Measurements from ENCODE around the gene NFKBIB.
"Not testable (repeated sequence)": the region's sequence is repeated elsewhere in the genome, so short reads cannot be mapped to it uniquely, and the experiment has no call there.

Gene NFKBIB

GRCh38 chr19:38875656-38876395, 23.9 kb upstream of the NFKBIB start:
- no peak for DNase-seq (ENCODE audit: low spot score)

DNA sequence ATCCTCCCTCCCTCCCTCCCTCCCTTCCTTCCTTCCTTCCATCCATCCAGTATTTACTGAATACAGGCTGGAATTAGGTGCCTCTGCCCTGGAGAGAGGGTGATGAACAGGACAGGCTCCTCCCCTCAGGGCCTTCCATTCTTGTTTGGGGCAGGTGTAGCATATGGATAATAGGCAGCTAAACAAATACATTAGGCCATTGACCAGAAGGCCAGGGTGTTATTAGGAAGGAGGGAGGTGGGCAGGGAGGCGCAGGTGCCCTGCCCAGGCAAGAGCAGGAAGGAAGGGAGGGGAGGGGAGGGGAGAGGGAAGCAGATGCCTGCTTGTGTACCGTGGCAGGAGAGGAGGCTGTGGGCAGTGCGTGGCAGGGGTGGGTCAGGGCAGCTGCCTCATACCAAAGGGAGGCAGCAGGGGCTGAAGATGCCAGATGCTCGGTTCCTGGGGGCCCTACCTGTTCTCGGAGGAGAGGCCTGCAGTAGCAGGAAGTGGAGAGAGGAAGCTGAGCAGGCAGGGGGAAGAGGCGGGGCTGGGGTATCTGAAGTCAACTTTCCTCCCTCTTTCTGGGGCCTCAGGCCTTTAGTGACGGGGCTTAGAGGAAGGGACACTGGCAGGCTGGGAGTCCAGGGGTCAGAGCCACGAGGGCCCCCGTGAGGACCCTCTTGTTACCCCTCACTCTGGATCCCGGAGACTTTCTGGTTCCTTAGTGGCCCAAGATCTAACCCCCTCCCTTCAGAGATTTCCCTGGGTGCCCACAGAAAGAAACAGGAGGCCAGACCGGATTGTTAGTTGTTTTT, 21.8 kb upstream of the NFKBIB start, which contains the start of gene RINL:
Gene RINL (minus strand): TSS at position 495 of the 794 bp plus-strand sequence. CDS start 1,533 bp downstream, outside the sequence.
- DNase-seq (ENCODE audit: low spot score): peak; percentile 74

DNA sequence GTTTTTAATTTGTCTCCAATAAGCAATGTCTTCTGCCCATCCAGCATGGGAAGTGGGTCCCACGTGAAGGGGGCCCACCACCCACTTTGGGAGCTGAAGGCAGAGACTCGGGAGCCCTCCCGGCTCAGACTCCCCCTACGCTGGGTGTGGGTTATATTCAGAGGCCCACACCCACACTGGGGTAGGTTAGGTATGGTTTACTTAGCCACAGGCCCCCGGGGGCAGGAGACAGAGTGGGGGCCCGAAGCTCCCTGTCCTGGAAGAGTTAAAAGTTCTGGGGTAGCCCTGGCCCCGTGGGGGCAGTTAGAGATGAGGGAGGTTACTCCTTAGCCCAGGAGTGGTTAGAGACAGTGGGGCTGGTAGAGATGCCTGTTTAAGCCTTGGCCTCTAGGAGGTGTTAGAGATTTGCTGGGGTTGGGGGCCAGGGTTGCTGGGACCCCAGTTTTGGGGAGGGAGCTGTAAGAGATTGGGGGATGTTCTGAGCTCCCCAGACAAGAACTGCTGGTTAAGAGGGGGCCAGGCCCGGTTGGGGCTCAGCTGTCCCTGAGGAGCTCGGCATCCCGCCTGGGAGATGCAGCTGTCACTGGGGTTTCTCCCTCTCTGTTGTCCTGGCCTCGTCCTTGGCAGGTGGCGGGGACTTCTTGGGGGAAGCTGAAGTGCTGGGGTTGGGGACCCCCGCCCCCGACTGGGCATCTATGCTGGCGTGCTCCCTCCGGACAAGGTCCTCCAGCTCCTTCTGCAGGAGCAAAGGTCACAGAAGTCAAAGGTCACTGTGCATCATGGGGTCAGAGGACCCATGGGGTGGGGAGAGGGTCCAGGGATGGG, 21.0 kb upstream of the NFKBIB start:
- no peak for DNase-seq (ENCODE audit: low spot score)

GRCh38 chr19:38879400-38879751, 20.4 kb upstream of the NFKBIB start:
- no peak for DNase-seq (ENCODE audit: low spot score)

- no peak for DNase-seq (ENCODE audit: low spot score)
Observed at GRCh38 chr19:38880076-38880881, 19.5 kb upstream of the NFKBIB start.

GRCh38 chr19:38880882-38881609, 18.7 kb upstream of the NFKBIB start:
- DNase-seq (ENCODE audit: low spot score): no peak

- DNase-seq (ENCODE audit: low spot score): no peak
Observed at GRCh38 chr19:38883286-38883685, 16.5 kb upstream of the NFKBIB start.

GRCh38 chr19:38884691-38885090, 15.1 kb upstream of the NFKBIB start:
- not testable (repeated sequence) for DNase-seq (ENCODE audit: low spot score)

GRCh38 chr19:38888876-38889275, 10.9 kb upstream of the NFKBIB start:
- DNase-seq (ENCODE audit: low spot score): no peak

DNA sequence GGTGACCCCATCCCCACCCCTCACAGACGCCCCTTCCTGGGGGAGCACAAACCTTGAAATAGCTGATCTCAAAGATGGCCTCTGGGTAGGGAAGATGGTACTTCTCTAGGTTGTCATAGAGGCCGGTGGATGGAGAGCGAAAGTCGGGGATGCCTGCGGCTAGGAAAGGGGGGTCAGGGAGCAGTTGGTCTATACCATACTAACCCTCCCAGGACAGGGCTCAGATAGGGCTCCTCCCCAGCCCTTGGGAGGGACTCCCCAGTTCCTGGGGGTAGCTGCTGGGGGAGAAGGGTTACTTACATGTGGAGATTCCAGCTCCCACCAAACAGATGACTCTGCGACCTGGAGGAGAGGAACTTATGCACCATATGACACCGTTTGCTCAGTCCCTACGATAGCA, 10.0 kb upstream of the NFKBIB start:
- DNase-seq (ENCODE audit: low spot score): no peak

DNA sequence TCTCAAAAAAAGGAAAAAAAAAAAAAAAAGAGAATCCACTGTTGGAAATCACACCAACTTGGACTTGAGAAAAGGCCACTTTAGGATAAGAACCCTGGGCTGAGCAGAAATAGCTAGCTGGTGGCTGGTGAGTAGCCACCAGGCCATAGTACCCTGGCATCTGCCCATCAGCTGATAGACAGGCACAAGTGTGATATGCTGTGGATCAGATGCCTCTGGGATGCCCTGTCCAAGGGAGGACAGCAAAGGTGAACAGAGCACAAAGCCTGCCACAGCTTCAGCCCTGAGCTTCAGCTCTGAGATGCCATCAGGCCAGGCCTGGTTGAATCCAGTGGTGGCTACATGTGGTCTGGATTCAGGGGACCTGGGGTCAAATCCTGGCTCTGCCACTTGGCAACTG, 9.1 kb upstream of the NFKBIB start:
- DNase-seq (ENCODE audit: low spot score): no peak

GRCh38 chr19:38891771-38892170, 8.0 kb upstream of the NFKBIB start:
- no peak for DNase-seq (ENCODE audit: low spot score)

DNA sequence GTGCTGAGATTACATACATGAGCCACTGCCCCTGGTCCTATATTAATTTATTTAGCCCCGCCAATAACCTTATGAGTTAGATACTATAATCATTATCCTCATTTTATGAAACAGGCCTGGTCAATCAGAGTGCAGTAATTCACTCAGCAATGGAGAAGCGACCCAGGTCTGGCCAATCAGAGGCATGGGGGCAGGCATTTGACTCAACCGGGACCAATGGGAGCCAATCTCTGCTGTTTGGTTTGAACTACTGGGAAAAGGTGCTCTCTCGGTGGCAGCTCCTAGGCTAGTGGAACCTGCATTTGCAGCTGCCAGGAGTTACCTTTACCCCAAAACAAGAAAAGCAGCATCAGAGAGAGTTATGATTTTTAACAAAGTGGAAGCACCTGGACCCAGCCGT, 6.9 kb upstream of the NFKBIB start:
- DNase-seq (ENCODE audit: low spot score): no peak

DNA sequence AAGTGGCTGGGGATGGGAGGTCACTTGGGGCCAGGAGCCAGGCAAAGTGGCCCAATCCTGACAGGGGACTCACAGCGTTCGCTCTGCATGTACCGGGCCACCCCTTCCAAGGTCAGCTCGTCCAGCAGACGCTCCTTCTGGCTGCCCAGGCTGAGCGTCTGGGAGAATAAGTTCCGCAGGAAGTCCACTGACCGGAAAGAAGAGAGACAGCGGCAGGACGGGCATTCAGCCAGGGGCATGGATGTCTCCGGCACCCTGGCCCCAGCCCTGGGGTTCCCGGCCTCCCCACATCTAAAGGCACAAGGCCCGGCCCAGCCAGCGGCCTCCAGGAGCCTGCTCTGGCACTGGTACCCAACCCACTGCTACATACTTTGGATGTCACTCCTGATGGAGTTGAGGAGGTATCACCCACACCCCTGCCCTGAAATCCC, 6.4 kb upstream of the NFKBIB start:
- DNase-seq (ENCODE audit: low spot score): no peak

GRCh38 chr19:38894968-38895367, 4.8 kb upstream of the NFKBIB start:
- DNase-seq (ENCODE audit: low spot score): no peak

DNA sequence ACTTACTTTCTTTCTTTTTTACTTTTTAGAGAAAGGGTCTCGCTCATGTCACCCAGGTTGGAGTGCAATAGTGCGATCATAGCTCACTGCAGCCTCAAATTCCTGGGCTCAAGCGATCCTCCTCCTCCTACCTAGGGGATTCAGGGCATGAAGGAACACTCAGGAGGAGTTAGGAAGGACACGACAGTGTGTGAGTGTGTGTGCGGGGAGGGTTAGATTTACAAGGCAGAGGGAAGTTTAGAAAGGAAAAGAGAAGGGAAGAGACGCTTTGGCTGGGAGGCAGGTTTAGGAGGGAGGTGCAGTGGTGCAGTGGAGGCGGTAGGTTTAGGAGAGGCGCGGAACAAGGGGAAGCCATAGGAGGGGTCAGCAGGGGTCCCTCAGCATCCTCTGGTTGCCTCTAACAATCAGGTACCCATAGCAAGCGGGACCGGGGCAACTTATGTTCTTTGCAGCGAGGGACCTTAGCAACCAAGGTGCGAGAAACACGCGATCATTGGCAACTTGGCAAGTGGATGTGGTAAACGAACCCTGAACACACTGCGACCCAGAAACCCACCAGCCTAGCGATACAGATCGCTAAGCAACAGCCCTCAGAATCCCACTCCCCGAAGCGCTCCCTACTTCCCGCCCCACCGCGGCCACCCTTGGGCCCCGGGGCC, 852 bp upstream of the NFKBIB start:
- no peak for DNase-seq (ENCODE audit: low spot score)

DNA sequence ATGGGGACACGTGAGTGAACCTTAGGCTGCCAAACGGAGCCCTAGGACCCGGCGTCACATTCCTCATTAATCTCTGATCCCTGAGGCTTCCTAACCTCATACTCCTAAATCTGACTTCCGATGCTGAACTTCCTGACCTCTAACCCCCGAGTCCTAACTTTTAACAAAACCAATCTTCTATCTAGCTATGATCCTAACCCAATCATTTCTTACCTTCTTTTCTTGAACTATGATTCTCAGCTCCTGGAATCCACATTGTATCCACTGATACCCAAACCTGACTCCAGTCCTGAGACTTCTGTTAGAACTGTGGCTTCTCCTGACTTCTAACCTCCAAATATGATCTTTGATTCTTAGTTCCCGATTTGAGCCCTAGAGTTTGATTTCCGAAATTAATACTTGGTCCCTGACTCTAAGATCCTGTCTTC, 447 bp downstream of the NFKBIB start:
- DNase-seq (ENCODE audit: low spot score): no peak

GRCh38 chr19:38900743-38901190, 998 bp downstream of the NFKBIB start:
- no peak for DNase-seq (ENCODE audit: low spot score)

GRCh38 chr19:38901683-38902082, 1.9 kb downstream of the NFKBIB start:
- no peak for DNase-seq (ENCODE audit: low spot score)
